Subcutaneous abdominal adipose tissue (tissue), 5 donors: Measurements from ENCODE around the gene AVEN.
"Not testable (repeated sequence)": the region's sequence is repeated elsewhere in the genome, so short reads cannot be mapped to it uniquely, and the experiment has no call there.

Experiments used
- H3K27ac ChIP-seq: one replicate; pipeline ENCODE4 v1.7.0; 2013; ENCODE audit warnings: low read depth, mild to moderate bottlenecking, inconsistent platforms, low read length, moderate library complexity
- H3K27me3 ChIP-seq, 5 donors: one replicate each; pipeline ENCODE4 v1.7.0; 2013; ENCODE audit warnings: low read length in 5 of 5, inconsistent platforms in 1 of 5; ENCODE audit not compliant: control insufficient read depth in 5 of 5, insufficient read depth in 4 of 5
- H3K36me3 ChIP-seq, 5 donors: one replicate each; pipeline ENCODE4 v1.7.0; 2013; ENCODE audit warnings: low read length in 5 of 5; ENCODE audit not compliant: control insufficient read depth in 5 of 5, insufficient read depth in 5 of 5
- H3K4me1 ChIP-seq, 5 donors: one replicate each; pipeline ENCODE4 v1.7.0; 2013; ENCODE audit warnings: low read length in 5 of 5, mild to moderate bottlenecking in 3 of 5, moderate library complexity in 1 of 5; ENCODE audit not compliant: control insufficient read depth in 5 of 5, insufficient read depth in 5 of 5
- H3K4me3 ChIP-seq, 5 donors: one replicate each; pipeline ENCODE4 v1.7.0; 2013; ENCODE audit warnings: low read length in 5 of 5, low read depth in 1 of 5
- H3K9ac ChIP-seq, 5 donors: one replicate each; pipeline ENCODE4 v1.7.0; 2013; ENCODE audit warnings: low read length in 5 of 5, mild to moderate bottlenecking in 4 of 5, moderate library complexity in 3 of 5
- H3K9me3 ChIP-seq, 5 donors: one replicate each; pipeline ENCODE4 v1.7.0; 2013; ENCODE audit warnings: low read length in 5 of 5; ENCODE audit not compliant: control insufficient read depth in 5 of 5
- donor health status: healthy.
- donor health status: healthy.
- donor health status: healthy.
- donor health status: healthy.
- donor health status: healthy.

AVEN gene

DNA sequence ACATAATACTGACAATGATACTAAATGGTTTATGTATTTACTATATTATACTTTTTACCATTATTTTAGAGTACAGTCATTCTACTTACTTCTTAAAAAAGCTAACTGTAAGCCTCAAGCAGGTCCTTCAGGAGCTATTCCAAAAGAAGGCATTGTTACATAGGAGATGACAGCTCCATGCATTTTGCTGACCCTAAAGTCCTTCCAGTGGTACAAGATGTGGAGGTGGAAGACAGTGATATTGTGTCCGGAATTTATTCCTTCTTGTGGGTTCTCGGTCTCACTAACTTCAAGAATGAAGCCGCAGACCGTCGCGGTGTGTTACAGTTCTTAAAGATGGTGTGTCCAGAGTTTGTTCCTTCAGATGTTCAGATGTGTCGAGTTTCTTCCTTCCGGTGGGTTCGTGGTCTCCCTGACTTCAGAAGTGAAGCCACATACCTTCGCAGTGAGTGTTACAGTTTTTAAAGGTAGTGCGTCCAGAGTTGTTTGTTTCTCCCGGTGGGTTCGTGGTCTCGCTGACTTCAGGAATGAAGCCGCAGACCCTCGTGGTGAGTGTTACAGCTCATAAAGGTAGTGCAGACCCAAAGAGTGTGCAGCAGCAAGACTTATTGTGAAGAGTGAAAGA is 20.9 kb downstream of the AVEN start:
- H3K9ac ChIP-seq, result no peak overlapping the region
- no peak overlapping the region for H3K4me3 ChIP-seq
- H3K9me3 ChIP-seq, result no peaks in the 10 kb centered on the region
- no peaks in the 10 kb centered on the region for H3K4me1 ChIP-seq
- H3K27me3 ChIP-seq, result no peaks in the 10 kb centered on the region
- H3K36me3 ChIP-seq, result no peaks in the 10 kb centered on the region
- no peak overlapping the region for H3K27ac ChIP-seq

- H3K36me3 ChIP-seq, result no peaks in the 10 kb centered on the region
- no peak overlapping the region for H3K9ac ChIP-seq
Observed at GRCh38 chr15:34014556-34014955, 24.4 kb downstream of the AVEN start.

GRCh38 chr15:34013746-34014145 is 25.3 kb downstream of the AVEN start:
- Histone ChIP-seq H3K9ac (no peak overlapping the region), H3K27ac (no peak overlapping the region), H3K27me3 (no peaks in the 10 kb centered on the region), H3K9me3 (no peaks in the 10 kb centered on the region), H3K36me3 (no peaks in the 10 kb centered on the region), H3K4me3 (no peak overlapping the region), H3K4me1 (no peaks in the 10 kb centered on the region)

More at GRCh38 chr15:34014556-34014955, 24.4 kb downstream of the AVEN start:
- Histone ChIP-seq H3K4me3 (no peak overlapping the region), H3K27ac (no peak overlapping the region), H3K4me1 (no peaks in the 10 kb centered on the region), H3K27me3 (no peaks in the 10 kb centered on the region), H3K9me3 (no peaks in the 10 kb centered on the region)

- H3K27me3 ChIP-seq, result no peaks in the 10 kb centered on the region
- H3K27ac ChIP-seq, result no peak overlapping the region
- no peaks in the 10 kb centered on the region for H3K4me1 ChIP-seq
- H3K36me3 ChIP-seq, result no peaks in the 10 kb centered on the region
- no peak overlapping the region for H3K4me3 ChIP-seq
- no peak overlapping the region for H3K9ac ChIP-seq
- no peaks in the 10 kb centered on the region for H3K9me3 ChIP-seq
Observed at GRCh38 chr15:34012461-34013028, 26.5 kb downstream of the AVEN start.

DNA sequence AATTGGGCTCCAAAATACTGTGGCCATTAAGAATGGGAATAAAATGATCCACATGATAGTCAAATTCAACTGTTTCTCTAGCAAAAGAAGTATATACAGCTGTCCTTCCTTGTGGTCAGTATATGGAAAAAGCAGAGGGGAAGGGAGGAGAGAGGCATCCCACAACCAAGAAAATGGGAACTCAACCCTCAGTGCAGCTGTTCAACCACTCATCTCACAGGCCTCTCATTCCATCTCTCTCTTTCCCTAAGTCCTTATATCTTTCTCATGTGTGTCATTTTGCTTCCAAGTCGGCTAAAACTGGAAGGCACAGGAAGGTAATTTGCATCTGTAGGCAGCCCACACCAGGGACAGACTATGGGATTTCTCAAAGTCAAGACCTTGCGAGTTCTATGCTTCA is 27.5 kb downstream of the AVEN start:
- H3K27me3 ChIP-seq, result no peaks in the 10 kb centered on the region
- H3K4me3 ChIP-seq, result no peak overlapping the region
- H3K9me3 ChIP-seq, result no peaks in the 10 kb centered on the region
- no peak overlapping the region for H3K9ac ChIP-seq
- H3K4me1 ChIP-seq, result no peaks in the 10 kb centered on the region
- no peaks in the 10 kb centered on the region for H3K36me3 ChIP-seq
- H3K27ac ChIP-seq, result no peak overlapping the region

GRCh38 chr15:34010921-34011320 is 28.1 kb downstream of the AVEN start:
- H3K36me3 ChIP-seq, result no peaks in the 10 kb centered on the region
- H3K9ac ChIP-seq, result no peak overlapping the region
- no peak overlapping the region for H3K4me3 ChIP-seq
- no peaks in the 10 kb centered on the region for H3K9me3 ChIP-seq
- H3K27ac ChIP-seq, result no peak overlapping the region
- no peaks in the 10 kb centered on the region for H3K27me3 ChIP-seq
- H3K4me1 ChIP-seq, result no peaks in the 10 kb centered on the region

DNA sequence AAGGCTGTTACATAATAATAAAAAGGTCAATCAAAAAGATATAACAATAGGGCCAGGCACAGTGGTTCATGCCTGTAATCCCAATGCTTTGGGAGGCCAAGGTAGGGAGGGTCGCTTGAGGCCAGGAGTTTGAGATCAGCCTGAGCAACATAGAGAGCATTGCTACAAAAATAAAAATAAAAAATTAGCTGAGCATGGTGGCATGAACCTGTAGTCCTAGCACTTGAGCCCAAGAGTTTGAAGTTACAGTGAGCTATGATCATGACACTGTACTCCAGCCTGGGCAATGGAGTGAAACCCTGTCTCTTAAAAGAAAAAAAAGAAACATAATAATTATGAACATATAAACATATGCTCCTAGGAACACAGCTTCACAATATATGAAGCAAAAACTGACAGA is 29.3 kb downstream of the AVEN start:
- Histone ChIP-seq H3K4me1 (no peaks in the 10 kb centered on the region), H3K9me3 (no peaks in the 10 kb centered on the region), H3K4me3 (no peak overlapping the region), H3K27ac (no peak overlapping the region), H3K27me3 (no peaks in the 10 kb centered on the region), H3K36me3 (no peaks in the 10 kb centered on the region), H3K9ac (no peak overlapping the region)

DNA sequence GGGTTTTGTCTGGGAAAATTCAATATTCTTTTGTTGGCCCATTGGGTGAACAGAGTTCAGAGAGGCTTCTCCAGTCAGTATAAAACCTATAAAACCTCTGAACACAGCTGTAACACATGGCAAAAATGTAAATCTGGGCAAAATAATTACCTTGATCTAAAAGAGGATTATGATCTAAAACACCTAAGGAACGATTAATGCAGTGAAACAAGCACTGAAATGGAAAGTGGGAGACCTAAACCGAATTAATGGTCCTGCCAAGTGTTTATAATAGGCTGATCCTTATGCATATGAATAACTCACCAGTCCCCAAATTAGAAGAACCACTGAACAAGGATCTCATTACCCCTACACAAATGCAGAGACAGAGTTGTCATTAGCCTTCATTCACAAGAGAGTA is 32.6 kb downstream of the AVEN start:
- Histone ChIP-seq H3K4me1 (no peaks in the 10 kb centered on the region), H3K36me3 (peaks cover 0 to 4% (median 0%) of the 10 kb centered on the region in 5 donors), H3K27ac (no peak overlapping the region), H3K27me3 (no peaks in the 10 kb centered on the region), H3K9ac (no peak overlapping the region), H3K4me3 (no peak overlapping the region), H3K9me3 (no peaks in the 10 kb centered on the region)

GRCh38 chr15:34001536-34001935 is 37.5 kb downstream of the AVEN start:
- no peak overlapping the region for H3K4me3 ChIP-seq
- H3K36me3 ChIP-seq, result peaks cover 0 to 4% (median 0%) of the 10 kb centered on the region in 5 donors
- H3K9ac ChIP-seq, result no peak overlapping the region
- H3K9me3 ChIP-seq, result no peaks in the 10 kb centered on the region
- no peaks in the 10 kb centered on the region for H3K4me1 ChIP-seq
- H3K27me3 ChIP-seq, result no peaks in the 10 kb centered on the region
- no peak overlapping the region for H3K27ac ChIP-seq

DNA sequence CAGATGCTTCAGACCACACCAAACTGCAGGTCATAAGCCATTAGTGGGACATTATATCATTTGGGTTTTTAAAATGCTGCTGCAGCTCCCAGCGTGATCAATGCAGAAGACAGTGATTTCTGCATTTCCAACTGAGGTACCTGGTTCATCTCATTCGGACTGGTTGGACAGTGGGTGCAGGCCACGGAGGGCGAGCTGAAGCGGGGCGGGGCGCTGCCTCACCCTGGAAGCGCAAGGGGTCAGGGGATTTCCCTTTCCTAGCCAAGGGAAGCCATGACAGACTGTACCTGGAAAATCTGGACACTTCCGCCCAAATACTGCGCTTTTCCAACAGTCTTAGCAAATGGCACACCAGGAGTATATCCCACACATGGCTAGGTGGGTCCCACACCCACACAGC is 43.3 kb downstream of the AVEN start:
- not testable (repeated sequence) for H3K9ac ChIP-seq, H3K4me3 ChIP-seq, H3K36me3 ChIP-seq, H3K4me1 ChIP-seq, H3K9me3 ChIP-seq, H3K27ac ChIP-seq, H3K27me3 ChIP-seq
